Stimulated activated CD4-positive, alpha-beta T cell treated with anti-CD3 and anti-CD28 coated beads, Interleukin-1b, Interleukin-23, amount 100 ng/mL, for 4 hours (primary cell): ENCODE data around the gene ATP6V1F.

Source experiments
- DNase-seq, 2 donors: peaks; one replicate each; pipeline ENCODE4 v3.0.0-alpha.2; 2020; ENCODE audit warnings: low read depth in 2 of 2

The ATP6V1F gene

GRCh38 chr7:128882134-128882533 is 19.5 kb downstream of the ATP6V1F start:
- DNase-seq, result no peak

- DNase-seq, result peak; percentile 85
These were observed 21.2 kb downstream of the ATP6V1F start for GRCh38 chr7:128883622-128884448.

DNA sequence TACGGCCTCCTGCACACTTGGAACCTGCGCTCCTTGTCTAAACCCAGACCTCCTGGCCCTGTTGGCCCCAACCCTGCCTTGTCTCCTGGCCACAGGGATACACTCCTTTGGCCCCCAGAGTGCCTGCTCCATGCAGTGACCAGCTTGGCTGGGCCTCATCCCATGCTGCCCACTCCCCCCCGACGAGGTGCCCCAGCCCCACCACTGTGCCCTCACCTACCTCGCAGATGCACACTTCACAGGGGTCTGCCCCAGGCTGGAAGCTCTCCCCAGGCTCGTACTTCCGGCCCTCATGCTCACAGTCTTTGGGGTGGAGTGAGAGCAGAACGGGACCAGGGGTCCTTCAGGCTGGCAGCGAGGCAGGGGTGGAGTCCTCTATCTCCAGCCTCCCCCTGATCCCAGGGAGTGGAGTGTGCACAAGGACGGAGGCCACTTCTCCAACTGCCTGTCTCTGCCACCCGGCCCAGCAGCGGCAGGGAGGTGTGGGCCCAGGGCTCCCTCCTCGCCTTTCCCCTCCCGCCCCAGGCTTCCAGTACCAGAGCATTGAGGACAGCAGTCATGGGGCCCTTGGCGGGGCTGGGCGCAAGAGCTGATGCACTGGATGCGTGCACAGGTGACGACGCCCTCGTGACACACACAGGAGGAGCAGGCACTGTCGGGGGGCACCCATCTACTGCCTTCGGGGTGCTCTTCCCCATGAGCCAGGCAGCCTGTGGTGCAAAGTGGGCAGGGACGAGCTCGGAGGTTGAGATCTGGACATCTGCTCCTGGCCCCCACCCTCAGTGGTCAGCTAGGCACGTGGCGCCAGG is 22.1 kb downstream of the ATP6V1F start:
- DNase-seq, result no peak

- DNase-seq, result no peak
These were observed 22.9 kb downstream of the ATP6V1F start for GRCh38 chr7:128885370-128886187.

GRCh38 chr7:128886391-128887168 is 23.9 kb downstream of the ATP6V1F start:
- no peak for DNase-seq

DNA sequence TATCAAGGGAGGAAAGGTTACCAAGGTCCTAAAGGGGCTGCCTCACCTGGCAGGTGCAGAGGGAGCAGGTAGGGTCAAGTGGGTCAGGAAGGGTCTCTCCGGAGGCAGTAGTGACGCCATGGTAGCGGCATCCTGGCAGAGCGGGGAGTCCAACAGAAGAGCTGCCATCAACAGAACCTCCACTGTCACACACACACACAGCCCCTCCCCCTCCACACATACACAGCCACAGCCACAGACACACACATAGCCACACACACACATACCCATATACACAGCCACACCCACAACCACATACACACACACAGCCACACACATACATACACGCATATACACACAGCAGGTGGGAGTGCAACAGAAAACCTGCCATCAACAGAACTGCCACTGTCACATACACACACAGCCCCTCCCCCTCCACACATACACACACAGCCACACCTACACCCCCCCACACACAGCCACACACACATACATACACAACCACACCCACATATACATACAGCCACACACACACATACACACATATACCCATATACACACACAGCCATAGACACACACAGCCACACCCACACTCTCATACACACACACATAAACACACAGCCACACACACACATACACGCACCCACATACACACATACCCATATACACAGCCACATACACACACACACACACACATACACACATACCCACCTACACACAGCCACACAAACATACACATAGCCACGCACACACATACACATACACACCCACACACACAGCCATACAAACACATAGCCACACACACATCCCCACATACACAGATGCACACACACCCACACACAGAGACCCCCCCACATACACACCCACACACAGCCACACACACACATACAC is 24.7 kb downstream of the ATP6V1F start:
- DNase-seq, result no peak

DNA sequence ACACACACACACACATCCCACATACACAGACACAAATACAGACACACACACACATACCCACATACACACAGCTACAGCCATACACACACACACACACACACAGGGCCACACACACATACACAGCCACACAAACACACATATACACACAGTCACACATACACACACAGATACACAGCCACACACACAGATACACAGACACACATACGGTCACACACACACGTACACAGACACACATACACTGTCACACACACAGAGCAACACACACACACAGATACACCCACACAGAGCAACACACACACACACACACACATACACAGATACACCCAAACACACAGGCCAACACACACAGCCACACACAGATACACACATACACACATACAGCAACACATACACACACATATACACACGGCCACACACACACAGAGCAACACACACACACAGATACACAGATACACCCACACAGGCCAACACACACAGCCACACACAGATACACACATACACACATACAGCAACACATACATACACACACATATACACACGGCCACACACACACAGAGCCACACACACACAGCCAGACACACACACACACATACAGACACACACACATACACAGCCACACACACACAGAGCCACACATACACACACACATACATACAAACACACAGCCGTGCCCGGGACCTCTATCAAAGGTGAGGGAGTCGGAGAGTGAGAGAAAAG is 25.5 kb downstream of the ATP6V1F start:
- no peak for DNase-seq

- DNase-seq, result no peak
These were observed 26.1 kb downstream of the ATP6V1F start for GRCh38 chr7:128888756-128889095.

GRCh38 chr7:128889121-128889520 is 26.5 kb downstream of the ATP6V1F start:
- DNase-seq, result no peak

DNA sequence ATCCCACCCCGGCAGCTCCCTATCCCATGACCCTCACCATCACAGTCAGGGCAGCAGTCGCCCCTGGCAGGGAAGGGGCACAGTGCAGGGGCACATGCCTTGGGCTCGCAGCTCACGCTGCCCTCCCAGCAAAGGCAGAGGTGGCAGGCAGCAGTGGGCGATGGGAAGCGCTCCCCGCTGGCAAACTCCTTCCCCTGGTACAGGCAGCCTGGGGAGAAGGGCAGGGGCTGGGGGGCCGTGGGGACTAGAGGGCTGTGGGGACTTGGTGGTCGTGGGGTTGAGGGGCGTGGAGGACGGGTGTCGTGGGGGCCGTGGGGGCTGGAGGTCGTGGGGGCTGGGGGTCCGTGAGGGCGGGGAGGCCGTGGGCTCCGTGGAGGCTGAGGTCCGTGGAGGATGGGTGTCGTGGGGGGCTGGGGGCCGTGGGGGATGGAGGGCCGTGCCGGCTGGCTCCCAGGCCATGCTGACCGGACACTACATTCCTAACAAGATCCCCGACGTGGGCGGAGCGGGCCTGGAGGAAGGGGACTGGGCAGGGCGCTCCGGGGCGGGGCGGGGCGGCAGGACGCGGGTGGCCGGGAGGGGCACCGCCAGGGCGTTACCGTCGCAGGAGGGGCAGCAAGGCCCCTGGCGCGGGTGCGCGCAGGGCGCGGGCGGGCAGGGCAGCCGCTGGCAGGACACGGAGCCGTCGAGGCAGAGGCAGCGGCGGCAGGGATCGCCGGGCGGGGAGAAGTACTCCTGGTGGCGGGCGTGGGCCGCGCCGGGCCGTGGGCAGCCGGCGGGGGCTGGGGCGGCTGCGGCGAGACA is 27.9 kb downstream of the ATP6V1F start:
- no peak for DNase-seq

- no peak for DNase-seq
These were observed 28.7 kb downstream of the ATP6V1F start for GRCh38 chr7:128891110-128891941.

- DNase-seq, result no peak
These were observed 29.2 kb downstream of the ATP6V1F start for GRCh38 chr7:128891942-128892269.

GRCh38 chr7:128892521-128893250 is 30.0 kb downstream of the ATP6V1F start:
- no peak for DNase-seq

- DNase-seq, result no peak
These were observed 30.8 kb downstream of the ATP6V1F start for GRCh38 chr7:128893251-128894100.

- DNase-seq, result no peak
These were observed 31.4 kb downstream of the ATP6V1F start for GRCh38 chr7:128894101-128894440.

DNA sequence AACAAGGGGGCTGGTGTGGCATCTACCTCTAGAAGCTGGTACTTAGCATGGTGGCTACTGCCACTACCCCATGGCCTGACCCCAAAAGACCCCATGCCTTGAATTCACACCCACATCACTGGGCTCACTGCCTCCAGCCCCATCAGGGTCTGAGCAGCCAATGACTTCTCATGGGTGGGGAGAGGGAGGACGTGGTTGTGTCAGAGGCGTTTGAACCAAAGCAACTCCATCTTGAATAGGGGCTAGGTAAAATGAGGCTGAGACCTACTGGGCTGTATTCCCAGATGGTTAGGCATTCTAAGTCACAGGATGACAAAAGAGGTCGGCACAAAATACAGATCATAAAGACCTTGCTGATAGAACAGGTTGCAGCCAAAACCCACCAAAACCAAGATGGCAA is 32.7 kb downstream of the ATP6V1F start:
- DNase-seq, result no peak

DNA sequence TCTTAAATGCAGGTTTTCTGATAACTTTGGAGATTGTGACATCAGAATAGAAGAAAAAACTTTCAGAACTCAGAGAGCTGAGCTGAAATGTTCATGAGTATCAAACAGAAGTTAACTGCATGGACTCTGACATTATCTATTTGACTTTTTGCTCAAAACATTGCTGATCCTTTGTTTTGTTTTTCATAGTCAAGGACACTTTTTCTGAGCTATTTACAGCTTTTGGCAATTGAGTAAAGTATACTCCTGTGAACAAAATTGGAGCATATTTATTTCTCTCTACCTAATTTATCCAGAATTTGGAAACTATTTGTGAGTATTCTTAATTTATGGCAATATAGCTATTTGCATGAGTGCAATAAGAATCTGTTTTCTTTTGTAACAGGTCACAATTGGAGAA is 36.7 kb downstream of the ATP6V1F start:
- no peak for DNase-seq
